Type B pancreatic cell (in vitro differentiated cells): Measurements from ENCODE around the gene NSD1. TPM values are rescaled to one million over a fixed set of nuclear protein-coding genes. Genes with fewer than 3 reads are reported as not detected.

Experiments
- DNase-seq: peaks from one replicate; pipeline ENCODE4 v3.0.0; 2021; ENCODE audit warnings: mixed read lengths; ENCODE audit not compliant: unreplicated experiment; ENCODE audit errors: extremely low spot score
- H3K27ac Mint-ChIP-seq: 2 replicates; pipeline ENCODE4 v1.8.0; 2021; ENCODE audit warnings: mild to moderate bottlenecking, mixed read lengths
- H3K27me3 Mint-ChIP-seq: 2 replicates; pipeline ENCODE4 v1.8.0; 2021; ENCODE audit warnings: mixed read lengths
- H3K36me3 Mint-ChIP-seq: 2 replicates; pipeline ENCODE4 v1.8.0; 2021; ENCODE audit warnings: mixed read lengths
- H3K4me1 Mint-ChIP-seq: one replicate; pipeline ENCODE4 v1.8.0; 2021; ENCODE audit warnings: mixed read lengths; ENCODE audit not compliant: unreplicated experiment
- H3K4me3 Mint-ChIP-seq: 2 replicates; pipeline ENCODE4 v1.8.0; 2021; ENCODE audit warnings: mild to moderate bottlenecking, mixed read lengths
- H3K9me3 Mint-ChIP-seq: 2 replicates; pipeline ENCODE4 v1.8.0; 2021; ENCODE audit warnings: mixed read lengths
- CTCF ChIP-seq: fragments of 200-600 bp; sonication (generic); conservative IDR thresholded peaks from 2 replicates; pipeline ENCODE4 v1.5.0; 2021; ENCODE audit warnings: antibody characterized with exemption, mild to moderate bottlenecking
- total RNA-seq: library from RNA; stranded (reverse); gene quantifications from 2 replicates; pipeline ENCODE4 v1.2.1, GENCODE V29; 2021; ENCODE audit warnings: low replicate concordance

NSD1 gene
- total RNA-seq, 1 donor from 2014 or later: 115 TPM

- no peak for DNase-seq
- H3K36me3 Mint-ChIP-seq: no peaks in the 10 kb centered on the region
- H3K4me3 Mint-ChIP-seq: no peak overlapping the region
- no peaks in the 10 kb centered on the region for H3K9me3 Mint-ChIP-seq
- no peak overlapping the region for H3K27ac Mint-ChIP-seq
- no peak for TF ChIP-seq CTCF
- H3K4me1 Mint-ChIP-seq: peaks cover 4% of the 10 kb centered on the region
- H3K27me3 Mint-ChIP-seq: no peaks in the 10 kb centered on the region
Measured at GRCh38 chr5:177096162-177097015, 37.2 kb upstream of the NSD1 start.

- no peak overlapping the region for H3K27ac Mint-ChIP-seq
- H3K27me3 Mint-ChIP-seq: no peaks in the 10 kb centered on the region
- H3K36me3 Mint-ChIP-seq: no peaks in the 10 kb centered on the region
- no peak for TF ChIP-seq CTCF
- no peak for DNase-seq
- H3K4me1 Mint-ChIP-seq: peaks cover 4% of the 10 kb centered on the region
- no peak overlapping the region for H3K4me3 Mint-ChIP-seq
- H3K9me3 Mint-ChIP-seq: no peaks in the 10 kb centered on the region
Measured at GRCh38 chr5:177097016-177097985, 36.3 kb upstream of the NSD1 start.

- no peak for DNase-seq
- no peak overlapping the region for H3K27ac Mint-ChIP-seq
- H3K9me3 Mint-ChIP-seq: no peaks in the 10 kb centered on the region
- no peak overlapping the region for H3K4me3 Mint-ChIP-seq
- no peak for TF ChIP-seq CTCF
- no peaks in the 10 kb centered on the region for H3K36me3 Mint-ChIP-seq
- no peaks in the 10 kb centered on the region for H3K27me3 Mint-ChIP-seq
- H3K4me1 Mint-ChIP-seq: peaks cover 4% of the 10 kb centered on the region
Measured at GRCh38 chr5:177098120-177098469, 35.5 kb upstream of the NSD1 start.

- DNase-seq: no peak
- peaks cover 4% of the 10 kb centered on the region for H3K4me1 Mint-ChIP-seq
- peak overlapping the region; percentile 39 for H3K27ac Mint-ChIP-seq
- no peak for TF ChIP-seq CTCF
- no peak overlapping the region for H3K4me3 Mint-ChIP-seq
- no peaks in the 10 kb centered on the region for H3K9me3 Mint-ChIP-seq
- H3K36me3 Mint-ChIP-seq: no peaks in the 10 kb centered on the region
- H3K27me3 Mint-ChIP-seq: no peaks in the 10 kb centered on the region
Measured at GRCh38 chr5:177098470-177099141, 35.0 kb upstream of the NSD1 start.

- no peaks in the 10 kb centered on the region for H3K9me3 Mint-ChIP-seq
- H3K36me3 Mint-ChIP-seq: no peaks in the 10 kb centered on the region
- no peaks in the 10 kb centered on the region for H3K27me3 Mint-ChIP-seq
- no peak for TF ChIP-seq CTCF
- H3K27ac Mint-ChIP-seq: no peak overlapping the region
- H3K4me1 Mint-ChIP-seq: peaks cover 4% of the 10 kb centered on the region
- no peak for DNase-seq
- H3K4me3 Mint-ChIP-seq: no peak overlapping the region
Measured at GRCh38 chr5:177099422-177100093, 34.0 kb upstream of the NSD1 start.
